C4-2B (cell line): ENCODE data around the gene STAG1.

Source experiments
- H3K27ac ChIP-seq: fragments of 450-650 bp; 2 replicates; pipeline ENCODE4 v1.5.1; 2017
- CTCF ChIP-seq: fragments of 450-650 bp; conservative IDR thresholded peaks from 2 replicates; pipeline ENCODE4 v1.5.1; 2017; ENCODE audit warnings: mild to moderate bottlenecking
- ZFX ChIP-seq: fragments of 450-650 bp; IDR thresholded peaks from 2 replicates; pipeline ENCODE4 v1.6.1; 2017

The STAG1 gene

GRCh38 chr3:136505676-136506075, 246.5 kb downstream of the STAG1 start:
- H3K27ac ChIP-seq: no peak overlapping the region
- TF ChIP-seq CTCF (no peak), ZFX (no peak)

- TF ChIP-seq ZFX (no peak), CTCF (no peak)
- H3K27ac ChIP-seq: no peak overlapping the region
Measured at GRCh38 chr3:136503056-136503455, 249.1 kb downstream of the STAG1 start.

DNA sequence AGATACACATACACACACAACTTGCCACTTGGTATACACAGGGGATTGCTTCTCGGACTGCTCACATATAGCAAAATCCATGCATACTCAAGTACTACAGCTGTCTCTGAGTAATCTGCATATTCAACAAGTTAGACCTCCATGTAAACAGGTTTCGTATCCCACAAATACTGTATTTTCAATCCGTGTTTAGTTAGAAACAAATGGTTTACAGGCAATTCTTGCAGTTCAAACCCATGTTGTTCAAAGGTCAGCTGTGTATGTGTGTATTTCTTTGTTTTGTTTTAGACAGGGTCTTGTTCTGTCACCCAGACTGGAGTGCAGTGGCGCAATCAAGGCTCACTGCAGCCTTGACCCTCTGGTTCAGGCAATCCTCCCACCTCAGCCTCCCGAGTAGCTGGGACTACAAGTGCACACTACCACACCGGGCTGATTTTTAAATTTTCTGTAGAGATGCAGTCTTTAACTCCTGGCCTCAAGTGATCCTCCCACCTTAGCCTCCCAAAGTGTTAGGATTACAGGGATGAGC, 253.2 kb downstream of the STAG1 start:
- H3K27ac ChIP-seq: no peak overlapping the region
- TF ChIP-seq CTCF (no peak), ZFX (no peak)

GRCh38 chr3:136495213-136495612, 257.0 kb downstream of the STAG1 start:
- no peak for TF ChIP-seq ZFX
- no peak overlapping the region for H3K27ac ChIP-seq

DNA sequence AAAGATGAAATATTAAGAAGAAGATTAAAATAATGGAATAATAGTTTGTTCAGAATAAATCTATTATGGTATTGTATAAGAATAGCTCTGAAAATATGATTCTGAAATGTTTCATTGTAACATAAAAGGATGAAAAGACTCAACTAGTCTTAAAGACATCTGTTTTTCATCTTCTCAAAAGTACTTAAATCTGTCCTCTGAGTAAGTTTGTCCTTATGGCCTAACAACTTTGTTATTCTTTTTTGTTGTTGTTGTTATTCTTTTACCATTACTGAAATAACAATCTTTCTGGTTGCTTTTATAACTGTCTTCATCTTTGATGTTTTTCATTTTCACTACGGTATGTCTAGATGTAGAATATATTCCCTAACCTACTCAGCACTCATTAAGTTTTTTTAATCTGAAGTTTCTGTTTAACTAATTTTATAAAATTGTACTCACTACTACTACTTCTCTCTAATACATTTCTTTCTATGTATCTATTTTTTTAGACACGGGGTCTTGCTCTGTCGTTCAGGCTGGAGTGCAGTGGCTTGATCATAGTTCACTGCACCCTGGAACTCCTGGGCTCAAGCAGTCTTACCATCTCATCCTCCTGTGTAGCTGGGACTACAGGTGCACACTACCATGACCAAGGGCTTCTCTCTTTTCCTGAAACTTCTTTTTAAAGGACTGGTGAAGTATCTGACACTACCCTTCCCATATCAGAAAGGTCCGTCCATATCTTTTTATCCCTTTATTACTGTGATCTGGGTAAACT, 261.4 kb downstream of the STAG1 start:
- TF ChIP-seq CTCF (no peak), ZFX (no peak)
- no peak overlapping the region for H3K27ac ChIP-seq

DNA sequence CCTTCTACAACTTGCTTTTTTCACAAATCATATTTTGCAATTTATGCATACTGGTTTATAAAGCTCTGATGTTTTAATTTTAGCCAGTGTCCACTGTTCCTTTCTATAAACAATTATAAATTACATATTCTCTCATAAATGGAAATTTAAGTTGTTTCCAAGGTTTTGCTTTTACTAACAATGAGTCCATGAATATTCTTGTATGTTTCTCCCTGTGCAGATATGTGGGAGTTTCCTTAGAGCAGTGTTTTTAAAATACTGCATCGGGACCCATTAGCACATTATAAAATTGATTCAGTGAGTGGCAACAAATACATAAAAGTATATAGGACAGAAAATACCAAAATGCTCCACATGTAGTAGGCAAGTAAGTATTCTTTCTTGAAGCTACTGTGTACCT, 266.4 kb downstream of the STAG1 start:
- H3K27ac ChIP-seq: no peak overlapping the region
- TF ChIP-seq CTCF (no peak), ZFX (no peak)

DNA sequence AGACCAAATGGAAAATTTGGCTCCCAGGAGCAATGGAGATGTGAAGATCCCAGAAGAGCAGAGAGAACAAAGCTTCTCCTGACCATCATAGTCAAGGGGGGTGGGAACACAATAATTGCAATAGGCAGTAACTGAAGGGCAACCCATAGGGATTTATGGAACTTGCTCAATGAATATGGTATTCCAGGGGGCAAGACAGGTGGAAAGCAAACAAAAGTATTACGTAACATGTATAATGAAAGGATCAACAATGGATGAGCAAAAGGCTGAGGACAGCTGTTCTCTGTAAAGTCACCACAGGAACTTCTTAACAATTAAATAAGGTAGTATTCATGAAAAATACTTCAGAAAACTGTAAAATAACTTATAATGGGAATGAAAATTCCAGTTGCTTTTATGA, 275.9 kb downstream of the STAG1 start:
- no peak overlapping the region for H3K27ac ChIP-seq
- no peak for TF ChIP-seq ZFX
- no peak for TF ChIP-seq CTCF

GRCh38 chr3:136474876-136475275, 277.3 kb downstream of the STAG1 start:
- 0 out of 2 replicates have a peak overlapping the region, but pooled peaks have one; percentile 5 for H3K27ac ChIP-seq
